Mesendoderm (in vitro differentiated cells): ENCODE measurements around the gene OBSCN.

Experiments used
- DNase-seq: peaks from one replicate; pipeline ENCODE4 v3.0.0; 2013
- H2AK5ac ChIP-seq: 2 replicates; pipeline ENCODE4 v1.6.1; 2013; ENCODE audit warnings: low read length, inconsistent platforms
- H2BK120ac ChIP-seq: 2 replicates; pipeline ENCODE4 v1.6.1; 2013; ENCODE audit warnings: low read depth, mild to moderate bottlenecking, low read length, moderate library complexity, mixed read lengths
- H2BK15ac ChIP-seq: replicated peaks from 2 replicates; pipeline ENCODE4 v1.6.1; 2013; ENCODE audit warnings: low read depth, mild to moderate bottlenecking, moderate library complexity
- H2BK5ac ChIP-seq: 2 replicates; pipeline ENCODE4 v1.6.1; 2013; ENCODE audit warnings: low read length, inconsistent platforms
- H3K18ac ChIP-seq: 2 replicates; pipeline ENCODE4 v1.6.1; 2013; ENCODE audit warnings: mild to moderate bottlenecking, low read length, mixed read lengths
- H3K23ac ChIP-seq: one replicate; pipeline ENCODE4 v1.6.1; 2013; ENCODE audit warnings: low read length
- H3K27ac ChIP-seq: 2 replicates; pipeline ENCODE4 v1.5.1; 2013; ENCODE audit warnings: low read depth, mild to moderate bottlenecking, inconsistent platforms, low read length, moderate library complexity
- H3K27me3 ChIP-seq: 2 replicates; pipeline ENCODE4 v1.6.1; 2013; ENCODE audit warnings: low read length, control low read depth, mild to moderate bottlenecking, inconsistent platforms; ENCODE audit not compliant: insufficient read depth, poor library complexity
- H3K36me3 ChIP-seq: 2 replicates; pipeline ENCODE4 v1.6.1; 2013; ENCODE audit warnings: low read length, inconsistent platforms; ENCODE audit not compliant: control insufficient read depth, insufficient read depth
- H3K4ac ChIP-seq: one replicate; pipeline ENCODE4 v1.6.1; 2013; ENCODE audit warnings: low read depth, mild to moderate bottlenecking, low read length, moderate library complexity
- H3K4me1 ChIP-seq: 2 replicates; pipeline ENCODE4 v1.6.1; 2013; ENCODE audit warnings: low read depth, low read length, inconsistent platforms; ENCODE audit not compliant: control insufficient read depth
- H3K4me2 ChIP-seq: 2 replicates; pipeline ENCODE4 v1.6.1; 2013; ENCODE audit warnings: low read length
- H3K4me3 ChIP-seq: 2 replicates; pipeline ENCODE4 v1.5.1; 2013; ENCODE audit warnings: mild to moderate bottlenecking, low read length
- H3K56ac ChIP-seq: one replicate; pipeline ENCODE4 v1.6.1; 2013; ENCODE audit warnings: low read length
- H3K79me1 ChIP-seq: 2 replicates; pipeline ENCODE4 v1.6.1; 2013; ENCODE audit warnings: low read length, inconsistent platforms
- H3K79me2 ChIP-seq: 2 replicates; pipeline ENCODE4 v1.6.1; 2013; ENCODE audit warnings: mild to moderate bottlenecking, low read length; ENCODE audit not compliant: control insufficient read depth, insufficient read depth
- H3K9ac ChIP-seq: 2 replicates; pipeline ENCODE4 v1.6.1; 2013; ENCODE audit warnings: low read length, inconsistent platforms
- H4K5ac ChIP-seq: one replicate; pipeline ENCODE4 v1.6.1; 2013; ENCODE audit warnings: low read length
- H4K8ac ChIP-seq: one replicate; pipeline ENCODE4 v1.6.1; 2013; ENCODE audit warnings: low read depth, mild to moderate bottlenecking, control low read depth, low read length, moderate library complexity
- WGBS: extraction: QIAGEN DNeasy Blood & Tissue Kit; methylation state at CpG from one replicate; pipeline ENCODE4 v1.1.7; 2013; ENCODE audit warnings: low lambda C conversion rate, missing lambda C conversion rate; ENCODE audit not compliant: insufficient coverage; ENCODE audit errors: extremely low coverage; 5-methylcytosine and 5-hydroxymethylcytosine counted together

The OBSCN gene

GRCh38 chr1:228350831-228351781 lies 143.3 kb downstream of the OBSCN start:
- Histone ChIP-seq H3K4me1 (no peaks in the 10 kb centered on the region), H2BK120ac (no peak overlapping the region), H3K27me3 (no peaks in the 10 kb centered on the region), H2BK15ac (no peak overlapping the region), H3K27ac (no peak overlapping the region), H4K8ac (no peak overlapping the region), H3K23ac (no peak overlapping the region), H3K4me2 (no peak overlapping the region), H4K5ac (no peak overlapping the region), H3K4ac (no peak overlapping the region), H2BK5ac (no peak overlapping the region), H3K18ac (no peak overlapping the region), H3K9ac (no peak overlapping the region), H3K56ac (no peak overlapping the region), H3K4me3 (no peak overlapping the region), H3K79me2 (no peaks in the 10 kb centered on the region), H3K36me3 (no peaks in the 10 kb centered on the region), H2AK5ac (no peak overlapping the region), H3K79me1 (no peaks in the 10 kb centered on the region)
- no CpG with 5 or more reads among the region's 37 CpGs for WGBS
- DNase-seq: no peak

- H2BK5ac ChIP-seq: no peak overlapping the region
- no peak overlapping the region for H4K8ac ChIP-seq
- no peak overlapping the region for H3K56ac ChIP-seq
- H3K27ac ChIP-seq: no peak overlapping the region
- no peak overlapping the region for H3K4me2 ChIP-seq
- H3K4me3 ChIP-seq: no peak overlapping the region
- H2BK120ac ChIP-seq: no peak overlapping the region
- no peak overlapping the region for H4K5ac ChIP-seq
- H3K79me1 ChIP-seq: no peaks in the 10 kb centered on the region
- H3K79me2 ChIP-seq: no peaks in the 10 kb centered on the region
- H2AK5ac ChIP-seq: no peak overlapping the region
- no peak overlapping the region for H2BK15ac ChIP-seq
- H3K9ac ChIP-seq: no peak overlapping the region
- no peak for DNase-seq
- H3K4ac ChIP-seq: no peak overlapping the region
- no peak overlapping the region for H3K18ac ChIP-seq
- no peaks in the 10 kb centered on the region for H3K27me3 ChIP-seq
- no peaks in the 10 kb centered on the region for H3K4me1 ChIP-seq
- no peak overlapping the region for H3K23ac ChIP-seq
- H3K36me3 ChIP-seq: no peaks in the 10 kb centered on the region
- no CpG with 5 or more reads among the region's 13 CpGs for WGBS
These were observed 144.0 kb downstream of the OBSCN start for GRCh38 chr1:228351850-228352249.

GRCh38 chr1:228352677-228353481 lies 145.0 kb downstream of the OBSCN start:
- WGBS: no CpG with 5 or more reads among the region's 29 CpGs
- no peak overlapping the region for H3K4me3 ChIP-seq
- H2AK5ac ChIP-seq: no peak overlapping the region
- no peak overlapping the region for H3K4me2 ChIP-seq
- no peak overlapping the region for H4K8ac ChIP-seq
- no peak overlapping the region for H3K56ac ChIP-seq
- H3K23ac ChIP-seq: no peak overlapping the region
- no peak overlapping the region for H2BK15ac ChIP-seq
- H2BK120ac ChIP-seq: no peak overlapping the region
- no peak overlapping the region for H3K18ac ChIP-seq
- H3K4me1 ChIP-seq: no peaks in the 10 kb centered on the region
- no peak overlapping the region for H3K4ac ChIP-seq
- H2BK5ac ChIP-seq: no peak overlapping the region
- no peaks in the 10 kb centered on the region for H3K79me2 ChIP-seq
- no peak overlapping the region for H3K27ac ChIP-seq
- H4K5ac ChIP-seq: no peak overlapping the region
- H3K79me1 ChIP-seq: no peaks in the 10 kb centered on the region
- no peak for DNase-seq
- H3K9ac ChIP-seq: no peak overlapping the region
- H3K27me3 ChIP-seq: no peaks in the 10 kb centered on the region
- H3K36me3 ChIP-seq: no peaks in the 10 kb centered on the region

GRCh38 chr1:228353601-228354371 lies 145.9 kb downstream of the OBSCN start:
- no peak overlapping the region for H4K5ac ChIP-seq
- H3K4ac ChIP-seq: no peak overlapping the region
- H3K4me1 ChIP-seq: no peaks in the 10 kb centered on the region
- no peak overlapping the region for H2BK15ac ChIP-seq
- H2BK5ac ChIP-seq: no peak overlapping the region
- no peak overlapping the region for H4K8ac ChIP-seq
- no peak for DNase-seq
- H3K18ac ChIP-seq: no peak overlapping the region
- no peaks in the 10 kb centered on the region for H3K79me2 ChIP-seq
- no peaks in the 10 kb centered on the region for H3K27me3 ChIP-seq
- no peaks in the 10 kb centered on the region for H3K36me3 ChIP-seq
- no peak overlapping the region for H2AK5ac ChIP-seq
- no CpG with 5 or more reads among the region's 11 CpGs for WGBS
- no peak overlapping the region for H3K4me3 ChIP-seq
- no peak overlapping the region for H3K23ac ChIP-seq
- H3K27ac ChIP-seq: no peak overlapping the region
- no peak overlapping the region for H3K9ac ChIP-seq
- no peak overlapping the region for H3K56ac ChIP-seq
- no peak overlapping the region for H2BK120ac ChIP-seq
- no peaks in the 10 kb centered on the region for H3K79me1 ChIP-seq
- no peak overlapping the region for H3K4me2 ChIP-seq

GRCh38 chr1:228354390-228355320 lies 146.8 kb downstream of the OBSCN start:
- H2BK120ac ChIP-seq: no peak overlapping the region
- no peak overlapping the region for H3K4me3 ChIP-seq
- no peak overlapping the region for H3K4me2 ChIP-seq
- DNase-seq: no peak
- H3K79me2 ChIP-seq: no peaks in the 10 kb centered on the region
- H3K27ac ChIP-seq: no peak overlapping the region
- H3K79me1 ChIP-seq: no peaks in the 10 kb centered on the region
- no peak overlapping the region for H3K56ac ChIP-seq
- H3K9ac ChIP-seq: no peak overlapping the region
- no peak overlapping the region for H2AK5ac ChIP-seq
- no peaks in the 10 kb centered on the region for H3K36me3 ChIP-seq
- H4K8ac ChIP-seq: no peak overlapping the region
- H3K27me3 ChIP-seq: no peaks in the 10 kb centered on the region
- H4K5ac ChIP-seq: no peak overlapping the region
- no peak overlapping the region for H2BK15ac ChIP-seq
- no peak overlapping the region for H3K23ac ChIP-seq
- no peaks in the 10 kb centered on the region for H3K4me1 ChIP-seq
- no peak overlapping the region for H2BK5ac ChIP-seq
- H3K4ac ChIP-seq: no peak overlapping the region
- WGBS: no CpG with 5 or more reads among the region's 19 CpGs
- no peak overlapping the region for H3K18ac ChIP-seq
